ENCODE results near the gene KCNG3.
A peak's percentile ranks its signal among the peaks of the same experiment; 100 is the strongest.

KCNG3 gene

GRCh38 chr2:42448163-42448562, 45.6 kb downstream of the KCNG3 start:
- no peak overlapping the region for H3K27ac ChIP-seq (ENCODE audit: insufficient read depth in 1 of 2, low read depth in 1 of 2, low read length in 2 of 2, poor library complexity in 1 of 2, severe bottlenecking in 2 of 2)
- DNase-seq, result no peak
- H3K36me3 ChIP-seq (ENCODE audit: control insufficient read depth in 4 of 4, insufficient read depth in 4 of 4, low read length in 3 of 4), result no peaks in the 10 kb centered on the region
- no peaks in the 10 kb centered on the region for H3K9me3 ChIP-seq (ENCODE audit: control extremely low read depth in 1 of 5, control insufficient read depth in 4 of 5, insufficient read depth in 2 of 5, low read depth in 1 of 5, low read length in 4 of 5)
- 88% methylated on average over 1 of the region's 2 CpGs for WGBS (ENCODE audit: insufficient coverage)
- peaks cover 0 to 8% (median 2%) of the 10 kb centered on the region in 5 experiments for H3K27me3 ChIP-seq (replicated peaks in 2 of 5; ENCODE audit: control insufficient read depth in 4 of 5, insufficient read depth in 5 of 5, low read length in 4 of 5)
- no peaks in the 10 kb centered on the region for H3K4me1 ChIP-seq (ENCODE audit: control extremely low read depth in 1 of 4, control insufficient read depth in 4 of 4, insufficient read depth in 4 of 4, low read length in 3 of 4)
- ChIA-PET CTCF (no interaction called here), POLR2A (no interaction called here)
- no peak overlapping the region for H3K4me3 ChIP-seq (ENCODE audit: control insufficient read depth in 1 of 7, extremely low read depth in 1 of 7, insufficient read depth in 4 of 7, low read depth in 2 of 7, low read length in 6 of 7)

DNA sequence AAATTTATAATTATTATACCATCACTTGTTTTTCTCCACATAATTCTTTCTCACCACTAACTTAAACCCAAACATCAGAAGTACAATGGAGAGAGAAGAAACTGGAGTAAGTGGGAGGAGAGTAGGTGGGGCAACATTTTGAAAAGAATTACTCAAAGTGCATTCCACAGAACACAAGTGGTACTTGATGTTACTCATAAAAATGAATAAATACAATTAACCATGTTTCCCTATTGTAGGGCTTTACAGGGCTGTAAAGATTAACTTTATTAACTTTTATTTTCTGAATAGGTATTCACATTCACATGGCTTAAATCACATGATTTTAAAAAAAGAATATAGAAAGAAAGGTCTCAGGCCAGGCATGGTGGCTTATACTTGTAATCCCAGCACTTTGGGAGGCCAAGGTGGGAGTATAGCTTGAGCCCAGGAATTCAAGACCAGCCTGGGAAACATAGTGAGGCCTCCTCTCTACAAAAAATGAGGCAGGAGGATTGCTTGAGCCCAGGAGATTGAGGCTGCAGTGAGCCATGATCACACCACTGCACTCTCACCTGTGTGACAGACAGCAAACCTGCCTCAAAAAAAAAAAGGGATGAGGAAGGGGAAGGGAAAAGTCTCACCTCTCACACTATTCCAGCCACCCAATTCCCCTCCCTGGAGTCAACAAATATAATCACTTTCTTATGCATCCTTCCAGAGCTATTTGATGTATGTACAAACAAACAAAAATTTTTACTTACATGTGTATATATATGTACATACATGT, 47.1 kb downstream of the KCNG3 start:
- Histone ChIP-seq H3K36me3 (ENCODE audit: control insufficient read depth in 4 of 4, insufficient read depth in 4 of 4, low read length in 3 of 4) (no peaks in the 10 kb centered on the region), H3K4me1 (ENCODE audit: control extremely low read depth in 1 of 4, control insufficient read depth in 4 of 4, insufficient read depth in 4 of 4, low read length in 3 of 4) (no peaks in the 10 kb centered on the region), H3K9me3 (ENCODE audit: control extremely low read depth in 1 of 5, control insufficient read depth in 4 of 5, insufficient read depth in 2 of 5, low read depth in 1 of 5, low read length in 4 of 5) (no peaks in the 10 kb centered on the region), H3K27ac (ENCODE audit: insufficient read depth in 1 of 2, low read depth in 1 of 2, low read length in 2 of 2, poor library complexity in 1 of 2, severe bottlenecking in 2 of 2) (no peak overlapping the region), H3K27me3 (replicated peaks in 2 of 5; ENCODE audit: control insufficient read depth in 4 of 5, insufficient read depth in 5 of 5, low read length in 4 of 5) (peaks cover 0 to 8% (median 3%) of the 10 kb centered on the region in 5 experiments), H3K4me3 (ENCODE audit: control insufficient read depth in 1 of 7, extremely low read depth in 1 of 7, insufficient read depth in 4 of 7, low read depth in 2 of 7, low read length in 6 of 7) (no peak overlapping the region)
- DNase-seq, result no peak
- ChIA-PET POLR2A (interaction anchor here (0.5 to 0.6 kb wide), 2 partner anchors 82 to 310 kb away, joined by 3 read pairs; no protein-coding TSS in a partner anchor), CTCF (interaction anchor here (0.6 kb wide), 1 partner anchor 11 kb away, joined by 4 read pairs; no protein-coding TSS in a partner anchor)

GRCh38 chr2:42443718-42444399, 49.9 kb downstream of the KCNG3 start:
- CTCF ChIA-PET, result interaction anchor here (1.1 kb wide), 1 partner anchor 219 kb away, joined by 3 read pairs; no protein-coding TSS in a partner anchor
- no peaks in the 10 kb centered on the region for H3K4me1 ChIP-seq (ENCODE audit: control extremely low read depth in 1 of 4, control insufficient read depth in 4 of 4, insufficient read depth in 4 of 4, low read length in 3 of 4)
- 90% methylated on average over 5 of the region's 5 CpGs for WGBS (ENCODE audit: insufficient coverage)

GRCh38 chr2:42442774-42443173, 51.0 kb downstream of the KCNG3 start:
- H3K4me1 ChIP-seq (ENCODE audit: control extremely low read depth in 1 of 4, control insufficient read depth in 4 of 4, insufficient read depth in 4 of 4, low read length in 3 of 4), result no peaks in the 10 kb centered on the region
- 100% methylated on average over 1 of the region's 2 CpGs for WGBS (ENCODE audit: insufficient coverage)
- no peak overlapping the region for H3K27ac ChIP-seq (ENCODE audit: insufficient read depth in 1 of 2, low read depth in 1 of 2, low read length in 2 of 2, poor library complexity in 1 of 2, severe bottlenecking in 2 of 2)
- peaks cover 0 to 12% (median 3%) of the 10 kb centered on the region in 5 experiments for H3K27me3 ChIP-seq (replicated peaks in 2 of 5; ENCODE audit: control insufficient read depth in 4 of 5, insufficient read depth in 5 of 5, low read length in 4 of 5)
- no peak overlapping the region for H3K4me3 ChIP-seq (ENCODE audit: control insufficient read depth in 1 of 7, extremely low read depth in 1 of 7, insufficient read depth in 4 of 7, low read depth in 2 of 7, low read length in 6 of 7)
- ChIA-PET POLR2A (no interaction called here), CTCF (no interaction called here)
- H3K9me3 ChIP-seq (ENCODE audit: control extremely low read depth in 1 of 5, control insufficient read depth in 4 of 5, insufficient read depth in 2 of 5, low read depth in 1 of 5, low read length in 4 of 5), result no peaks in the 10 kb centered on the region
- no peaks in the 10 kb centered on the region for H3K36me3 ChIP-seq (ENCODE audit: control insufficient read depth in 4 of 4, insufficient read depth in 4 of 4, low read length in 3 of 4)
- no peak for DNase-seq

More at GRCh38 chr2:42443718-42444399, 49.9 kb downstream of the KCNG3 start:
- Histone ChIP-seq H3K27ac (ENCODE audit: insufficient read depth in 1 of 2, low read depth in 1 of 2, low read length in 2 of 2, poor library complexity in 1 of 2, severe bottlenecking in 2 of 2) (no peak overlapping the region), H3K9me3 (ENCODE audit: control extremely low read depth in 1 of 5, control insufficient read depth in 4 of 5, insufficient read depth in 2 of 5, low read depth in 1 of 5, low read length in 4 of 5) (no peaks in the 10 kb centered on the region), H3K36me3 (ENCODE audit: control insufficient read depth in 4 of 4, insufficient read depth in 4 of 4, low read length in 3 of 4) (no peaks in the 10 kb centered on the region), H3K4me3 (ENCODE audit: control insufficient read depth in 1 of 7, extremely low read depth in 1 of 7, insufficient read depth in 4 of 7, low read depth in 2 of 7, low read length in 6 of 7) (no peak overlapping the region), H3K27me3 (replicated peaks in 2 of 5; ENCODE audit: control insufficient read depth in 4 of 5, insufficient read depth in 5 of 5, low read length in 4 of 5) (peaks cover 0 to 12% (median 3%) of the 10 kb centered on the region in 5 experiments)
- no peak for DNase-seq
- POLR2A ChIA-PET, result no interaction called here

DNA sequence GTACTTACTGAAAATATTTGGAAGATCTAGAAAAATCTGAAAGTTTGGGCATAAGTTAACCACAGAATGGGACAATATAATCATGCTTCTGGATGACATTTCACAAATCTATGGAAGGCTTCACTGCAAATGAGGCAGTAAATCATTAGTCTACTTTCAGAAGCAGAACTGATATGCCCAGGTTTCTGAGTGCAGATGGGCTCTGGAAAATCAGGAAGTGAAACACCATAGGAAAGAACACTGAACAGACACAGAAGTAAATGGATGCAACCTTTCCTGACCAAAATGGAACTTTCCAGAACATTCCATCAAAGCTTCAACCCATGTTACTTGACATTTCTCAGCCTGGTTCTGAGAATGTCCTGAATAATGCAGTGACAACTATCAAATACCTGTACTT, 55.1 kb downstream of the KCNG3 start:
- no peak overlapping the region for H3K27ac ChIP-seq (ENCODE audit: insufficient read depth in 1 of 2, low read depth in 1 of 2, low read length in 2 of 2, poor library complexity in 1 of 2, severe bottlenecking in 2 of 2)
- peak in 1 of 3 donors; percentile 1 for DNase-seq
- no peak overlapping the region for H3K4me3 ChIP-seq (ENCODE audit: control insufficient read depth in 1 of 7, extremely low read depth in 1 of 7, insufficient read depth in 4 of 7, low read depth in 2 of 7, low read length in 6 of 7)
- no peaks in the 10 kb centered on the region for H3K36me3 ChIP-seq (ENCODE audit: control insufficient read depth in 4 of 4, insufficient read depth in 4 of 4, low read length in 3 of 4)
- ChIA-PET POLR2A (no interaction called here), CTCF (no interaction called here)
- no peaks in the 10 kb centered on the region for H3K9me3 ChIP-seq (ENCODE audit: control extremely low read depth in 1 of 5, control insufficient read depth in 4 of 5, insufficient read depth in 2 of 5, low read depth in 1 of 5, low read length in 4 of 5)
- H3K27me3 ChIP-seq (replicated peaks in 2 of 5; ENCODE audit: control insufficient read depth in 4 of 5, insufficient read depth in 5 of 5, low read length in 4 of 5), result peaks cover 0 to 10% (median 2%) of the 10 kb centered on the region in 5 experiments
- H3K4me1 ChIP-seq (ENCODE audit: control extremely low read depth in 1 of 4, control insufficient read depth in 4 of 4, insufficient read depth in 4 of 4, low read length in 3 of 4), result no peaks in the 10 kb centered on the region

DNA sequence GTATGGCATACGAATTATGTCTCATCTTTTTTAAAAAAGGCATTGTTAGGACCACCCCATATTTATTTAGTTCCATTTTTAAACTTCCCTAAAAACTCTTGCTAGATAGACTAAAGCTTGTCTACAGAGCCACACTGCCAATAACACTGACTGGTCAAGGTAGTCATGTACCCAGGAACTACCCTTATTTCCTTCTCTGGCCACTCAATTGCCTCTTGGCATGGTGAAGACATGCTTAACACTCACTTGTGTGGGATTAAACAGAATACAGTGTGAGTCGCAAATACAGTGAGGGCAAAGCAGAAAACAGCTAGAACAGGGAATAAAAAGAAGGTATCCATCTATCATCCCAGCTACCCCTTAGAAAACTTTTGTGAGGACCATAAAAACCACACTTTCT, 57.4 kb downstream of the KCNG3 start:
- Histone ChIP-seq H3K36me3 (ENCODE audit: control insufficient read depth in 4 of 4, insufficient read depth in 4 of 4, low read length in 3 of 4) (no peaks in the 10 kb centered on the region), H3K9me3 (ENCODE audit: control extremely low read depth in 1 of 5, control insufficient read depth in 4 of 5, insufficient read depth in 2 of 5, low read depth in 1 of 5, low read length in 4 of 5) (no peaks in the 10 kb centered on the region), H3K4me3 (ENCODE audit: control insufficient read depth in 1 of 7, extremely low read depth in 1 of 7, insufficient read depth in 4 of 7, low read depth in 2 of 7, low read length in 6 of 7) (no peak overlapping the region), H3K27me3 (replicated peaks in 2 of 5; ENCODE audit: control insufficient read depth in 4 of 5, insufficient read depth in 5 of 5, low read length in 4 of 5) (peaks cover 0 to 7% (median 0%) of the 10 kb centered on the region in 5 experiments), H3K27ac (ENCODE audit: insufficient read depth in 1 of 2, low read depth in 1 of 2, low read length in 2 of 2, poor library complexity in 1 of 2, severe bottlenecking in 2 of 2) (no peak overlapping the region), H3K4me1 (ENCODE audit: control extremely low read depth in 1 of 4, control insufficient read depth in 4 of 4, insufficient read depth in 4 of 4, low read length in 3 of 4) (no peaks in the 10 kb centered on the region)
- no peak for DNase-seq
- CTCF ChIA-PET, result no interaction called here
- POLR2A ChIA-PET, result no interaction called here
- 100% methylated on average over 1 of the region's 2 CpGs for WGBS (ENCODE audit: insufficient coverage)

GRCh38 chr2:42435628-42436027, 58.2 kb downstream of the KCNG3 start:
- no peak overlapping the region for H3K27ac ChIP-seq (ENCODE audit: insufficient read depth in 1 of 2, low read depth in 1 of 2, low read length in 2 of 2, poor library complexity in 1 of 2, severe bottlenecking in 2 of 2)
- ChIA-PET CTCF (no interaction called here), POLR2A (no interaction called here)
- H3K9me3 ChIP-seq (ENCODE audit: control extremely low read depth in 1 of 5, control insufficient read depth in 4 of 5, insufficient read depth in 2 of 5, low read depth in 1 of 5, low read length in 4 of 5), result no peaks in the 10 kb centered on the region
- H3K4me3 ChIP-seq (ENCODE audit: control insufficient read depth in 1 of 7, extremely low read depth in 1 of 7, insufficient read depth in 4 of 7, low read depth in 2 of 7, low read length in 6 of 7), result no peak overlapping the region
- DNase-seq, result no peak
- WGBS (ENCODE audit: insufficient coverage), result no CpG with 5 or more reads among the region's 2 CpGs
- no peaks in the 10 kb centered on the region for H3K36me3 ChIP-seq (ENCODE audit: control insufficient read depth in 4 of 4, insufficient read depth in 4 of 4, low read length in 3 of 4)
- peaks cover 0 to 4% (median 0%) of the 10 kb centered on the region in 5 experiments for H3K27me3 ChIP-seq (replicated peaks in 2 of 5; ENCODE audit: control insufficient read depth in 4 of 5, insufficient read depth in 5 of 5, low read length in 4 of 5)
- no peaks in the 10 kb centered on the region for H3K4me1 ChIP-seq (ENCODE audit: control extremely low read depth in 1 of 4, control insufficient read depth in 4 of 4, insufficient read depth in 4 of 4, low read length in 3 of 4)

Data from common myeloid progenitor, CD34-positive (primary cell).